Activated naive CD8-positive, alpha-beta T cell (primary cell): ENCODE results near the gene PSMB11.

ENCODE experiments used
- H3K27ac Mint-ChIP-seq: one replicate; pipeline ENCODE4 v1.8.0; 2021; ENCODE audit warnings: mixed read lengths
- H3K27me3 Mint-ChIP-seq: one replicate; pipeline ENCODE4 v1.8.0; 2021; ENCODE audit warnings: mixed read lengths
- H3K36me3 Mint-ChIP-seq: one replicate; pipeline ENCODE4 v1.8.0; 2021; ENCODE audit warnings: mixed read lengths
- H3K4me1 Mint-ChIP-seq: one replicate; pipeline ENCODE4 v1.8.0; 2021; ENCODE audit warnings: low read depth, mixed read lengths
- H3K4me3 Mint-ChIP-seq: one replicate; pipeline ENCODE4 v1.8.0; 2021; ENCODE audit warnings: mild to moderate bottlenecking, mixed read lengths
- H3K9me3 Mint-ChIP-seq: one replicate; pipeline ENCODE4 v1.8.0; 2021; ENCODE audit warnings: low read depth, mixed read lengths

Gene PSMB11

DNA sequence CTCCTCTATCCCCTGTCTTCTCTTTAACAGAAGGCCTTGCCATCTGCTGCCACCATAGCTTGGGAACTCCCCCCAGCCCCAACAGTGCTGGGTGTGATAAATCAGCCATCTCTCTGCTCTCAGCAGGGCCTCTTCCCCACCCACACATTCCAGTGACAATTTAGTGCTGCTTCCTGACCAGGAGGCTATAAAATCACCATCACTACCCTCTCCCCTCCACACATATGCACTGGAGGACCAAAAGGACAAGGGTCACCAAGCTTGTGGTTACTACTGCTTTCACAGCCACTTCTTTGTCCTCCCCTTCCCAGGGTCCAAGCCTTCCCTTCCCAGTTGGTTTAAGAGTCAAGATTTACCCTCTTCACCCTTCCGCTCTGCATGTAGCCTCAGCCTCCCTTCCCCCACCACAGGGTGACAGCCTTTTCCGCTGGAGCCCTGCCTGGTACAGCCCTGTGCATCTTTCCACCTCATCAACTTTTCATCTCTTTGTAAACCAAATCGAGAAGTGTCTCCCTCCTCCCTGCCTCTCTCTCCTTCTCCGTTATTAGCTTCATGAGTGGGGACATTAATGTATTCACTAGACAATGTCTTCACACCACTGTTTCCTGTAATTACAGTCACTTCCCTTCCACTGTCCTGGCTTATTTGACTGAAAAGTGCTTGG, 16.7 kb upstream of the PSMB11 start:
- Mint-ChIP-seq H3K27ac (peak overlapping the region; percentile 61), H3K27me3 (no peaks in the 10 kb centered on the region), H3K9me3 (no peaks in the 10 kb centered on the region), H3K4me3 (peak overlapping the region; percentile 18), H3K4me1 (peaks cover 71% of the 10 kb centered on the region), H3K36me3 (peaks cover 26% of the 10 kb centered on the region)

GRCh38 chr14:23028799-23029198, 13.2 kb upstream of the PSMB11 start:
- Mint-ChIP-seq H3K9me3 (no peaks in the 10 kb centered on the region), H3K4me1 (peaks cover 59% of the 10 kb centered on the region), H3K27me3 (no peaks in the 10 kb centered on the region), H3K27ac (peak overlapping the region; percentile 88), H3K36me3 (peaks cover 38% of the 10 kb centered on the region), H3K4me3 (peak overlapping the region; percentile 67)

GRCh38 chr14:23030936-23031335, 11.1 kb upstream of the PSMB11 start:
- peak overlapping the region; percentile 28 for H3K27ac Mint-ChIP-seq
- no peaks in the 10 kb centered on the region for H3K9me3 Mint-ChIP-seq
- peaks cover 22% of the 10 kb centered on the region for H3K36me3 Mint-ChIP-seq
- peaks cover 51% of the 10 kb centered on the region for H3K4me1 Mint-ChIP-seq
- H3K4me3 Mint-ChIP-seq = peak overlapping the region; percentile 59
- no peaks in the 10 kb centered on the region for H3K27me3 Mint-ChIP-seq

- Mint-ChIP-seq H3K27ac (peak overlapping the region; percentile 98), H3K9me3 (no peaks in the 10 kb centered on the region), H3K4me3 (peak overlapping the region; percentile 97), H3K27me3 (no peaks in the 10 kb centered on the region), H3K4me1 (peaks cover 42% of the 10 kb centered on the region), H3K36me3 (peaks cover 16% of the 10 kb centered on the region)
These were observed 8.7 kb upstream of the PSMB11 start for GRCh38 chr14:23033251-23033727.

GRCh38 chr14:23033801-23034497, 8.1 kb upstream of the PSMB11 start:
- Mint-ChIP-seq H3K27ac (peak overlapping the region; percentile 98), H3K4me3 (peak overlapping the region; percentile 97), H3K27me3 (no peaks in the 10 kb centered on the region), H3K4me1 (peaks cover 36% of the 10 kb centered on the region), H3K36me3 (peaks cover 12% of the 10 kb centered on the region), H3K9me3 (no peaks in the 10 kb centered on the region)

DNA sequence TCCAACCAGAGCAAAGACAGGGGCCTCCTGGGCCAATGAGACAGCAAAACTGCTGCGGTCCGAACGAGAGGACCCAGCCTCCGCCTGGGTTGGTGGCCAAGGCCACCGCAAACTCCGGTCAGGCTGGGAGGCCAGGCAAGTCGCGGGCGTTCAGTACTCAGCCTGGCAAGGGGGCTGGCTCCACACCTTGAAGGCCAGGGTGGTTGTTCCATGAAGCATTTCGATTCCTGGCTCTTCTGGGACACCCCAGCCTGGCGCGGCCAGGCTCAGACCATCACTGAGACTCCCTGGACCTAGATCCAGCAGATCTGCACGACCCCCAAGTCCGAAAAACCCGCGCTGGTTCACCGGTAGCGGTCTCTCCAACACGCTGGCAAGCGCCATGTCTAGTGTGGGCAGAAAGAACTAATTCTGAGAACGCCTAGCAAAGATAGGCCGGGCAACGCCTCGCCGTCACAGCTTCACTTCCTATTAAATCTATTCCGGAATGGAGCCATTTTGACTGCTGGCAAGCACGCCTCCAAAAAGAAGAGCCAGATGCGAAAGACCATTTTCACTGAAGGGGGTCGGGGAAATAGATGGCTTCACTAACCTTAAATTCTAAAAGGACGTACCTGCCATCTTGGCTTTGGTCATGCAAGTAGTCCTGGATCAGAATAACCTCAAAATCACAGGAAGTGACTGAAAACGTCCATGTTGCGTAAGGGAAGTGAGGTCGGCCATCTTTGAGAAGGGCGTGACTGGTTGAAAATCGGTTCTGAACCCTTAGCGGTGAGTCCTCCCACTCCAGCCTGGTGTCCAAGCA, 7.3 kb upstream of the PSMB11 start, which contains the start of gene PSMB5:
PSMB5 (minus strand) TSS at position 403 of the 805 bp plus-strand sequence; CDS start at position 384, 19 bp downstream.
- Mint-ChIP-seq H3K4me3 (peak within 1 kb of the TSS; percentile 97), H3K4me1 (peaks cover 29% of the 10 kb centered on the region), H3K36me3 (peaks cover 12% of the 10 kb centered on the region), H3K27me3 (no peaks in the 10 kb centered on the region), H3K9me3 (no peaks in the 10 kb centered on the region), H3K27ac (peak within 1 kb of the TSS; percentile 98)

DNA sequence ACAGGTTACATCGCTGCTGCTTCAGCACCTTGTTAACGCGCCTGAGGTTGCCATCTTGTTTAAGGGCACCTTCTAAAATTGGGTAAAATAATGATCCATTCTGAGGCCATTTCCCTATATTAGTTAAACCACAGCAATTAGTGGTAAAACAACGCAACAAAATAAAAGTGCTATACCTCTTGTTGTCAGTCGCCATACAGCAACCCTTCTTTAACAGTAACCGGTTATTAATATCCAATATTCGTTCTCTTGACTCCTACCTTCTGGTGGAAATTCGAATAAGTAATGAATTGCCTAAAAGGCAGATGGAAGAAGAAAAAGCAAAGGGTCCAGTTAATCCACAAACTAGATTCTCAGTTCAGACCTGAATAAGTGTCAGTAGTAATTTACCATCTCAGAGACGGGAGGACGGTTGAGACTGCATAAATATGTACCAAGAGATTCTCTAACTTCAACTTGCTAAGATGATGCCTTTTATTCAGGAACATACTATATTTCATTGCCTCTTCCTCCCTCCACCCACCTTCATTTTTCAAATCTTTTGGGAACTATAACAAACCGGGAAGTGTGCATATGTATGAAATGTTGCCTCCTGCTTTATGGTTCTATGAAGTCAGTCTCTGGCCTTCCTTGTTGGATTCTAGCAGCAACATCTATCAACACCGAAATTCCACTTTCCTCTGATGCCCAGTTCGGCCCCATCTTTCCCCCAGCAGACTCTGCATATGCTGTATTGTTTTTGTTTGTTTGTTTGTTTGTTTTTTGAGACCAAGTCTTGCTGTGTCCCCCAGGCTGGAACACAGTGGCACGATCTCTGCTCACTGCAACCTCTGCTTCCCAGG, 6.5 kb upstream of the PSMB11 start:
- Mint-ChIP-seq H3K9me3 (no peaks in the 10 kb centered on the region), H3K36me3 (peaks cover 12% of the 10 kb centered on the region), H3K27me3 (no peaks in the 10 kb centered on the region), H3K27ac (peak overlapping the region; percentile 98), H3K4me1 (peaks cover 29% of the 10 kb centered on the region), H3K4me3 (peak overlapping the region; percentile 97)

GRCh38 chr14:23040100-23040499, 1.9 kb upstream of the PSMB11 start:
- peaks cover 8% of the 10 kb centered on the region for H3K4me1 Mint-ChIP-seq
- no peak overlapping the region for H3K4me3 Mint-ChIP-seq
- H3K9me3 Mint-ChIP-seq = no peaks in the 10 kb centered on the region
- H3K27ac Mint-ChIP-seq = no peak overlapping the region
- no peaks in the 10 kb centered on the region for H3K36me3 Mint-ChIP-seq
- H3K27me3 Mint-ChIP-seq = peaks cover 1% of the 10 kb centered on the region

DNA sequence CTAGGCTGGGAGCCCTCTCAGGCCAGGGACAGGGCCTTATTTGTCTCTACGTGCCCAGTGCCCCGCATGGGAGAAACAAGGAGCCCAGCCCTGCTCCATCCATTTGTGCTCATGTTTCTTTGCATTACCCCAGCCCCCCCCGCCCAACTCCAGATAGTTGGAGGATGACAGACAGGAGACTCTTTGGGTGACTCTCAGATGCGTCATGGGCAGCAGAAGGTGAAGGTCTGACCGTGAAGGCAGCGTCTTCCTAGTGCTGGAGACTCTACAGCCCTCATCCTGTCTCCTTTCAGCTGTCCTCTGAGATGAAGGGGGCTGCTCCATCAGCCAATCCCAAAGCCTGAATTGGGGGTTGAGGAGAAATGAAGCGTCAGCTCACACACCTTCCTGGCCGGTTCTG, 283 bp upstream of the PSMB11 start:
- H3K9me3 Mint-ChIP-seq = no peaks in the 10 kb centered on the region
- H3K36me3 Mint-ChIP-seq = no peaks in the 10 kb centered on the region
- H3K4me3 Mint-ChIP-seq = no peak overlapping the region
- no peaks in the 10 kb centered on the region for H3K4me1 Mint-ChIP-seq
- peaks cover 1% of the 10 kb centered on the region for H3K27me3 Mint-ChIP-seq
- no peak overlapping the region for H3K27ac Mint-ChIP-seq

GRCh38 chr14:23043145-23043544, 1.1 kb downstream of the PSMB11 start:
- Mint-ChIP-seq H3K27me3 (peaks cover 1% of the 10 kb centered on the region), H3K36me3 (peaks cover 2% of the 10 kb centered on the region), H3K9me3 (no peaks in the 10 kb centered on the region), H3K4me1 (no peaks in the 10 kb centered on the region), H3K4me3 (no peak overlapping the region), H3K27ac (no peak overlapping the region)

DNA sequence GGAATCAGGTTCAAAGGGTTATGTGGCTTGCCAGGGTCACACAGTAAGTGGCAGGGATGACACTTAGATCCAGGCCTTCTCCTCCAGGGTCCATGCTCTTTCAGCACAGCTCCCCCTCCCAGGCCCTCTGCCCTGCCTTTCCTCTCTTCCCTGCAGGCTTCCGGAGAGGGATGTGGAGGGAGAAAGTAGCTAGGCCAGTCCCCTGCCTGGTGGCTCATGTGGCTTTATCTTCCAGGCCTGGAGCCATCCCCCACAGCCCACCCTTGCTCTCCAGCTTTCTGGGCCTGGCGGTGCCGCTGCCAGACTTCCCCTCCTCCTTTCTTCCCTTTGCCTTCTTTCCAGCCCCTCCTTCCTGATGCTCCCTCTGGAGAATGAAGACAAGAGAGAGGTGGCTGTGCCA, 1.7 kb downstream of the PSMB11 start:
- H3K36me3 Mint-ChIP-seq = peaks cover 2% of the 10 kb centered on the region
- H3K4me3 Mint-ChIP-seq = no peak overlapping the region
- peaks cover 1% of the 10 kb centered on the region for H3K27me3 Mint-ChIP-seq
- H3K27ac Mint-ChIP-seq = no peak overlapping the region
- no peaks in the 10 kb centered on the region for H3K4me1 Mint-ChIP-seq
- no peaks in the 10 kb centered on the region for H3K9me3 Mint-ChIP-seq

- Mint-ChIP-seq H3K27me3 (peaks cover 1% of the 10 kb centered on the region), H3K36me3 (peaks cover 2% of the 10 kb centered on the region), H3K9me3 (no peaks in the 10 kb centered on the region), H3K4me1 (no peaks in the 10 kb centered on the region), H3K27ac (no peak overlapping the region), H3K4me3 (no peak overlapping the region)
These were observed 2.8 kb downstream of the PSMB11 start for GRCh38 chr14:23044840-23045239.

GRCh38 chr14:23045419-23046357, 3.7 kb downstream of the PSMB11 start:
- Mint-ChIP-seq H3K27me3 (peaks cover 1% of the 10 kb centered on the region), H3K4me3 (no peak overlapping the region), H3K27ac (no peak overlapping the region), H3K9me3 (no peaks in the 10 kb centered on the region), H3K36me3 (peaks cover 2% of the 10 kb centered on the region), H3K4me1 (no peaks in the 10 kb centered on the region)
